Uterus (tissue), 2 donors: ENCODE measurements around the gene HEXIM1.

Experiments used
- POLR2A ChIP-seq, 2 donors: fragments of 450-650 bp; IDR thresholded peaks; one replicate each; pipeline ENCODE4 v1.6.1; 2016; ENCODE audit warnings: antibody characterized with exemption in 2 of 2, mild to moderate bottlenecking in 1 of 2, moderate library complexity in 1 of 2
- TF ChIP-seq, protein P1 (sequence below), 4 experiments: fragments of 200-600 bp in 2 of 4; fragments of 450-650 bp in 2 of 4; sonication (generic) in 2 of 4; IDR thresholded peaks; one replicate each; pipeline ENCODE4 v1.5.1; 2016 to 2019; ENCODE audit warnings: antibody characterized with exemption in 4 of 4, mild to moderate bottlenecking in 2 of 4, moderate library complexity in 1 of 4

DNA sequence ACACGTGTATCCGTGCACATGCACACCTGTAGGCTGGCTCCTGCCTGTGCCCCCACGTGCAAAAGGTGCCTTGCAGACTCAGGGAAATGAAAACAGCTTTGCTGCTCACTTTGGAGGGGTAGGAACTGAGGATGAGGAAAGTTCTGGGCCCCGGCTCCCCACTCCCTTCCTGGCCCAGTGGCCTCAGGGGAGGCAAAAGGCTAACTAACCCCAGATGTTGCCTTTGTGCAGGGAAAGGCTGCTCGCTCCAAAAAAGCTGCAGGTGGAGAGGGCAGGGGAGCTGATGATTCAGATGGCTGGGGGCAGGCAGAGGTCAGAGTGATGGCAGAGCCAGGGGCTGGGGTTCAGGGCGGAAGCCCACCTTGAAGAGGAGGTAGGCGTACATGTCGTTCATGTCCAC lies 28.3 kb upstream of the HEXIM1 start:
- TF ChIP-seq, protein P1, sequence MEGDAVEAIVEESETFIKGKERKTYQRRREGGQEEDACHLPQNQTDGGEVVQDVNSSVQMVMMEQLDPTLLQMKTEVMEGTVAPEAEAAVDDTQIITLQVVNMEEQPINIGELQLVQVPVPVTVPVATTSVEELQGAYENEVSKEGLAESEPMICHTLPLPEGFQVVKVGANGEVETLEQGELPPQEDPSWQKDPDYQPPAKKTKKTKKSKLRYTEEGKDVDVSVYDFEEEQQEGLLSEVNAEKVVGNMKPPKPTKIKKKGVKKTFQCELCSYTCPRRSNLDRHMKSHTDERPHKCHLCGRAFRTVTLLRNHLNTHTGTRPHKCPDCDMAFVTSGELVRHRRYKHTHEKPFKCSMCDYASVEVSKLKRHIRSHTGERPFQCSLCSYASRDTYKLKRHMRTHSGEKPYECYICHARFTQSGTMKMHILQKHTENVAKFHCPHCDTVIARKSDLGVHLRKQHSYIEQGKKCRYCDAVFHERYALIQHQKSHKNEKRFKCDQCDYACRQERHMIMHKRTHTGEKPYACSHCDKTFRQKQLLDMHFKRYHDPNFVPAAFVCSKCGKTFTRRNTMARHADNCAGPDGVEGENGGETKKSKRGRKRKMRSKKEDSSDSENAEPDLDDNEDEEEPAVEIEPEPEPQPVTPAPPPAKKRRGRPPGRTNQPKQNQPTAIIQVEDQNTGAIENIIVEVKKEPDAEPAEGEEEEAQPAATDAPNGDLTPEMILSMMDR (IDR thresholded peaks at IDR 0.05): no peak
- no peak for TF ChIP-seq POLR2A (IDR thresholded peaks at IDR 0.05)
